GM13977 (cell line): Measurements from ENCODE around the gene OR6B1.

Experiments
- DNase-seq: peaks from one replicate; pipeline ENCODE4 v3.0.0; 2012; ENCODE audit warnings: low spot score
- CTCF ChIP-seq: IDR thresholded peaks from 2 replicates; pipeline ENCODE4 v1.5.1; 2012; ENCODE audit warnings: mild to moderate bottlenecking, control low read depth; ENCODE audit not compliant: insufficient read depth; ENCODE audit errors: extremely low read depth, missing control alignments
- in situ Hi-C: fragments of 300-500 bp; cut with MboI; formaldehyde crosslinking; loops from one replicate; pipeline ENCODE4 v1.12.0; 2022; ENCODE audit warnings: low sequenced_read_pairs, low pct_unique_long_range_greater_than_20kb, mixed read lengths, inconsistent platforms; ENCODE audit not compliant: unreplicated experiment

OR6B1 gene

GRCh38 chr7:143965280-143965679, 34.8 kb upstream of the OR6B1 start:
- TF ChIP-seq CTCF, result no peak
- in situ Hi-C loops, result no loop called here
- DNase-seq, result no peak

DNA sequence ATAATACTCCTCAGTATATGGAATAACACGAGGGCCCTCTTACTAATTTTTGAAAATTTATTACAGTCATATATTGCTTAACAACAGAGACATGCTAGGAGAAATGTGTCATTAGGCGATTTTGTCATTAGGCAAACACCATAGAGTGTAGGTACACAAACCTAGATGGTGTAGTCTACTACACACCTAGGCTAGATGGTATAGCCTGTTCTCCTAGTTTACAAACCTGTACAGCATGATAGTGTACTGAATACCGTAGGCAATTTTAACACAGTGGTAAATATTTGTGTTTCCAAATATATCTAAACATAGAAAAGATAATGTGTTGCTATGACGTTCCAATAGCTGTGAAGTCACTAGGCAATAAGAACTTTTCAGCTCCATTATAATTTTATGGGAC, 32.7 kb upstream of the OR6B1 start:
- no peak for TF ChIP-seq CTCF
- DNase-seq, result no peak
- in situ Hi-C loops, result no loop called here

- DNase-seq, result no peak
- TF ChIP-seq CTCF, result no peak
- in situ Hi-C loops, result no loop called here
Observed at GRCh38 chr7:143973870-143974416, 26.2 kb upstream of the OR6B1 start.

GRCh38 chr7:143974459-143974858, 25.7 kb upstream of the OR6B1 start:
- no peak for TF ChIP-seq CTCF

DNA sequence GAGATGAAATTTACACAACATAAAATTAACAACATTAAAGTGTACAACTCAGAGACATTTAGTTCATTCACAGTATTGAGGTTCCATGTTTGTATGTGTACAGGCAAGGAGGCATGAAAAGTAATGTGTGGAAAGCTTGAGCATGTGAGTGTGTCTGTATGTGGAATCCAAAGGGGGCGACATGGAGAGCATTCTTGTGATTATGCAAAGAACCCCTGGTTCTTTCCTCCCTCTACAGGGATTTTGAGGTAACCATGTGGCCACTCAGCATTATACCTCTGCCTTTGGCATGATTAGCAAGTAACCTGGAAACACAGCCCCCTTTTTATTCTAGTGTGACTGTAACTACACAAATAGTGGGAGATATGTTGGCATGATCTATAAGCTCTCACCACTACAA, 24.5 kb upstream of the OR6B1 start:
- in situ Hi-C loops, result no loop called here
- DNase-seq, result no peak
- no peak for TF ChIP-seq CTCF

More at GRCh38 chr7:143974459-143974858, 25.7 kb upstream of the OR6B1 start:
- no peak for DNase-seq
- in situ Hi-C loops, result no loop called here

DNA sequence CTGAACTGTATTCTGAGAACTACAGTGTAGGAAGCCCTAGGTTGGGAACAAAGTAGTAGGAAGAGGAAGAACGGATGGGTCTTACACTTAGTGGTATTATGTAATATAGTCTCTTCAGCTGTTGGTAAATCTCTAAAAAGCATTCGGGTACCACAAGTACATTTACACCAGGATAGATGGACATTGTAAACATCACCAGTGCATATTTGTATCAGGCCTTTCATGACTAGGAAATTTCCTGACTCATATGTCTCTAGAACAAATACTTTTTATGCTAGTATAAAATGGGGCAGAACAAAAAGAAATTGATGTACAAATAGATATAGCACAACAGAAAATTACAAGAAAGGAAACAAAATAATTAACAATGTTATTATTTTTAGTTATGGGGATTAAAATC, 21.5 kb upstream of the OR6B1 start:
- DNase-seq, result no peak
- in situ Hi-C loops, result no loop called here
- no peak for TF ChIP-seq CTCF

DNA sequence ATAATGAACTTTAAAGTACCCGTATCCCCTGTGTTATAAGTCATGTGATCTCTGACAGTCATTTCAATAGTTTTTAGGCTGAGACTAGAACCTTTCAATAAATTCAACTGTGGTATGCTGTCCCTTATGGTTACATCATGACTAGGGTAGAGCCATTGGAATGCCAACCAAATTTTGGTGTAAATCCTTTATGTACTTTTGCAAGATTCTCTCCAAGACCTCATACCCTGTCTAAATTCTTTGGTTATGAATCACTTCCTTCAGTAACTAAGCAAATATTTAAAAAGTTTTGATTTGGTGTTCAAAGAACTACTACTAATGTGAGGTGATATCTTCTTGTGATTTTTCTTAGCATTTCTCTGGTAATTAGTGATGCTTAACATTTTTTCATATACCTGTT, 20.8 kb upstream of the OR6B1 start:
- no peak for DNase-seq
- TF ChIP-seq CTCF, result no peak
- in situ Hi-C loops, result no loop called here
